K562 (cell line): ENCODE results near the gene HNF4A. TPM values are rescaled to one million over a fixed set of nuclear protein-coding genes. Genes with fewer than 3 reads are reported as not detected.

ENCODE experiments used
- ATAC-seq: fragments of 200-7000 bp; cut with Tn5 transposase; 3 replicates; pipeline ENCODE4 v1.9.1; 2020; ENCODE audit warnings: moderate library complexity
- BruUV-seq: library from RNA; stranded (reverse); fragments of 400-500 nt; replicated peaks from 2 replicates; lab custom pipeline; 2021; lab: Mats Ljungman, UMichigan
- CTCF ChIA-PET: fragments of 300-600 bp; formaldehyde crosslinking; extraction: SDS; loops from one replicate; lab custom pipeline; 2021; ENCODE audit warnings: low intra/inter-chr PET ratio; lab: Yijun Ruan, JAX
- POLR2A ChIA-PET: fragments of 300-600, 350-650 bp; sonication (Branson Sonifier 250); formaldehyde crosslinking; extraction: SDS; loops from one replicate; lab custom pipeline; 2021; ENCODE audit warnings: antibody characterized with exemption, inconsistent platforms; lab: Yijun Ruan, JAX
- DNase-seq, 4 experiments: peaks; one replicate each; pipeline versions ENCODE4 v3.0.0 to v3.0.0-alpha.2; 2011 to 2018; ENCODE audit warnings: low spot score in 3 of 4, mixed read lengths in 3 of 4; ENCODE audit errors: extremely low read depth in 1 of 4
- FAIRE-seq: peaks from 2 replicates; lab custom pipeline; 2011; peaks lifted over from hg19 to GRCh38; lab: Jason Lieb, UNC
- H2AFZ ChIP-seq: 2 replicates; pipeline ENCODE4 v1.6.0; 2011; ENCODE audit warnings: low read depth, low read length, control low read depth, inconsistent platforms
- H3K27ac ChIP-seq: fragments of 200-600 bp; 3 replicates; pipeline ENCODE4 v1.8.0; 2011; ENCODE audit warnings: low read depth, mild to moderate bottlenecking, control low read depth, inconsistent platforms, low read length, moderate library complexity, mixed read lengths; ENCODE audit errors: extremely low read depth
- H3K27me3 ChIP-seq, 2 experiments: fragments of 300-600 bp in 1 of 2; 2 replicates in 1 of 2; 3 replicates in 1 of 2; pipeline versions ENCODE4 v1.6.0 to v1.8.0; 2011; ENCODE audit warnings: inconsistent platforms in 2 of 2, low read length in 2 of 2, mild to moderate bottlenecking in 1 of 2, mixed read lengths in 1 of 2, moderate library complexity in 1 of 2; ENCODE audit not compliant: control insufficient read depth in 2 of 2, insufficient read depth in 2 of 2
- H3K36me3 ChIP-seq: fragments of 300-600 bp; 3 replicates; pipeline ENCODE4 v1.8.0; 2011; ENCODE audit warnings: mild to moderate bottlenecking, low read length, inconsistent platforms; ENCODE audit not compliant: control insufficient read depth, insufficient read depth
- H3K4me1 ChIP-seq, 2 experiments: fragments of 200-600 bp in 1 of 2; replicated peaks in 1 of 2; 2 replicates in 1 of 2; 3 replicates in 1 of 2; pipeline versions ENCODE4 v1.5.1 to v1.8.0; 2011; ENCODE audit warnings: inconsistent platforms in 2 of 2, low read length in 2 of 2, mild to moderate bottlenecking in 1 of 2, mixed read lengths in 1 of 2, moderate library complexity in 1 of 2; ENCODE audit not compliant: control insufficient read depth in 2 of 2, insufficient read depth in 2 of 2
- H3K4me2 ChIP-seq: 2 replicates; pipeline ENCODE4 v1.6.1; 2011; ENCODE audit warnings: low read length, control low read depth, inconsistent platforms, mixed read lengths; ENCODE audit not compliant: insufficient read depth
- H3K4me3 ChIP-seq: fragments of 200-600 bp; sonication (generic), shearing (Covaris generic); 2 replicates; pipeline ENCODE4 v1.5.1; 2016; ENCODE audit warnings: control low read depth, inconsistent platforms
- H3K79me2 ChIP-seq: fragments of 200-600 bp; 3 replicates; pipeline ENCODE4 v1.8.0; 2011; ENCODE audit warnings: low read length, inconsistent platforms; ENCODE audit not compliant: control insufficient read depth, insufficient read depth
- H3K9ac ChIP-seq, 2 experiments: 2 replicates each; pipeline versions ENCODE4 v1.6.0 to v1.6.1; 2011; ENCODE audit warnings: low read depth in 2 of 2, low read length in 2 of 2, control low read depth in 1 of 2, inconsistent platforms in 1 of 2, mild to moderate bottlenecking in 1 of 2, mixed read lengths in 1 of 2; ENCODE audit not compliant: insufficient read depth in 1 of 2
- H3K9me1 ChIP-seq: one replicate; pipeline ENCODE4 v1.6.0; 2011; ENCODE audit warnings: inconsistent platforms, mild to moderate bottlenecking, low read length, moderate library complexity; ENCODE audit not compliant: control insufficient read depth, insufficient read depth
- H3K9me3 ChIP-seq: replicated peaks from 2 replicates; pipeline ENCODE4 v1.5.1; 2011; ENCODE audit warnings: low read depth, low read length, inconsistent platforms; ENCODE audit not compliant: control insufficient read depth, insufficient read depth
- H4K20me1 ChIP-seq: replicated peaks from 2 replicates; pipeline ENCODE4 v1.6.1; 2011; ENCODE audit warnings: low read length, inconsistent platforms, mixed read lengths; ENCODE audit not compliant: control insufficient read depth, insufficient read depth
- NR2C1 ChIP-seq, 2 experiments: fragments of 450-650 bp; IDR thresholded peaks; 2 replicates each; pipeline ENCODE4 v1.6.1; 2017; ENCODE audit warnings: mild to moderate bottlenecking in 2 of 2, antibody characterized with exemption in 1 of 2, inconsistent platforms in 1 of 2, missing compliant biosample characterization in 1 of 2, missing genetic modification characterization in 1 of 2
- PML ChIP-seq: IDR thresholded peaks from 2 replicates; pipeline ENCODE4 v1.6.1; 2012; ENCODE audit warnings: low read length, inconsistent platforms
- TAF1 ChIP-seq: IDR thresholded peaks from 2 replicates; pipeline ENCODE4 v1.6.1; 2011; ENCODE audit warnings: mild to moderate bottlenecking, low read length, moderate library complexity; ENCODE audit not compliant: insufficient read depth, control insufficient read depth, severe bottlenecking; ENCODE audit errors: extremely low read depth
- ZNF436 ChIP-seq: fragments of 250-450, 450-650 bp; sonication (Bioruptor Pico); formaldehyde crosslinking; IDR thresholded peaks from 2 replicates; pipeline ENCODE4 v1.7.0; 2020; ENCODE audit warnings: mild to moderate bottlenecking
- ZNF511 ChIP-seq: sonication (generic); formaldehyde crosslinking; IDR thresholded peaks from 2 replicates; pipeline ENCODE4 v1.8.0; 2022; ENCODE audit warnings: mild to moderate bottlenecking, missing genetic modification reagents
- ZNF639 ChIP-seq, 2 experiments: fragments of 200-800 bp in 1 of 2; sonication (Bioruptor generic) in 1 of 2; sonication (generic) in 1 of 2; formaldehyde crosslinking in 1 of 2; IDR thresholded peaks in 1 of 2; conservative IDR thresholded peaks in 1 of 2; 2 replicates each; pipeline versions ENCODE4 v1.5.0 to v1.6.1; 2016 to 2020; ENCODE audit warnings: missing compliant biosample characterization in 1 of 2, missing genetic modification characterization in 1 of 2, missing genetic modification reagents in 1 of 2
- WGBS: fragments of 100-300 bp; shearing (Covaris generic); methylation state at CpG from one replicate; pipeline ENCODE4 v1.1.6; 2016; ENCODE audit warnings: low coverage, mixed read lengths; ENCODE audit not compliant: insufficient coverage; ENCODE audit errors: missing lambda C conversion rate; 5-methylcytosine and 5-hydroxymethylcytosine counted together
- in situ Hi-C: fragments of 300-500 bp; cut with MboI; formaldehyde crosslinking; loops from 4 replicates; pipeline ENCODE4 v1.15.0; 2018; ENCODE audit warnings: inconsistent platforms, mixed read lengths
- intact Hi-C: fragments of 100-400 bp; cut with micrococcal nuclease; formaldehyde crosslinking; loops from 2 replicates; pipeline ENCODE4 v1.14.2; 2022
- polyA plus RNA-seq, 8 experiments: library from polyadenylated mRNA; depleted of rRNA in 4 of 8; stranded (reverse) in 5 of 8; unstranded in 3 of 8; fragments of >200 nt; fragmentation: Nextera tagmentation in 2 of 8; fragmentation: Illumina TruSeq in 1 of 8; extraction: Ambion mirVana in 2 of 8; extraction: Trizol in 1 of 8; gene quantifications; 2 replicates each; pipeline versions ENCODE4 v1.2.1 to v1.2.3, GENCODE V29; 2011 to 2014; ENCODE audit warnings: inconsistent platforms in 1 of 8, missing spikeins in 1 of 8
- total RNA-seq, 7 experiments: library from RNA; depleted of rRNA in 6 of 7; stranded (reverse); fragments of >200 nt in 6 of 7; fragmentation: Illumina TruSeq in 2 of 7; extraction: Trizol in 2 of 7; gene quantifications; 2 replicates each; pipeline versions ENCODE4 v1.2.1 to v1.2.3, GENCODE V29; 2011 to 2021; ENCODE audit warnings: low replicate concordance in 1 of 7
- TF ChIP-seq, protein P1 (sequence below): fragments of 250-450 bp; sonication (Bioruptor Pico); IDR thresholded peaks from 2 replicates; pipeline ENCODE4 v1.4.0; 2020
- TF ChIP-seq, protein P2 (sequence below): fragments of 450-650 bp; formaldehyde crosslinking; IDR thresholded peaks from 2 replicates; pipeline ENCODE4 v1.4.0; 2020; ENCODE audit warnings: mild to moderate bottlenecking, moderate library complexity
- TF ChIP-seq, protein P3 (sequence below): IDR thresholded peaks from 2 replicates; pipeline ENCODE4 v1.6.1; 2011; ENCODE audit warnings: borderline replicate concordance, low read depth, mild to moderate bottlenecking, moderate library complexity, low read length; ENCODE audit not compliant: insufficient read depth, poor library complexity, severe bottlenecking

The HNF4A gene
- total and polyA plus RNA-seq, 9 of the 15 experiments (the other 6 are each of a cell fraction or from before 2014, with no cell fraction given), result 0.03 to 0.27 (median 0.08) TPM; not detected in 5

- peaks cover 17 to 22% of the 10 kb centered on the region in 2 experiments; a peak in 4 of 5 replicates for H3K4me1 ChIP-seq
- DNase-seq (peak; percentile 94 to 98 (median 96)), FAIRE-seq (peak; percentile 89), ATAC-seq (peak; percentile 98)
- under 1% methylated on average over 29 of the region's 55 CpGs for WGBS
- peaks cover 7% of the 10 kb centered on the region; the same call in 1 of the 3 replicates for H3K36me3 ChIP-seq
- peaks cover 14% of the 10 kb centered on the region; the same call in 1 of the 3 replicates for H3K79me2 ChIP-seq
- H2AFZ ChIP-seq, result peak within 1 kb of the TSS; percentile 87
- H3K27me3 ChIP-seq, result no peaks in the 10 kb centered on the region; a peak in 1 of 5 replicates
- no peaks in the 10 kb centered on the region for H4K20me1 ChIP-seq
- peak within 1 kb of the TSS; percentile 77 to 94 for H3K9ac ChIP-seq
- ChIA-PET POLR2A (interaction anchor here (0.5 to 1.6 kb wide), 6 partner anchors 9 to 203 kb away, joined by 3 to 7 read pairs (median 4); partner anchors contain the start of gene SERINC3), CTCF (interaction anchor here (1.9 kb wide), 1 partner anchor 134 kb away, joined by 14 read pairs; no protein-coding TSS in a partner anchor)
- BruUV-seq, result TSS peak; percentile 69
- H3K27ac ChIP-seq, result peak within 1 kb of the TSS; percentile 77
- no peaks in the 10 kb centered on the region for H3K9me3 ChIP-seq
- peak within 1 kb of the TSS; percentile 87 for H3K4me2 ChIP-seq
- peak within 1 kb of the TSS; percentile 68 for H3K4me3 ChIP-seq
- no peaks in the 10 kb centered on the region for H3K9me1 ChIP-seq
- intact Hi-C loops, result loop anchor here (2.0 kb wide), 1 partner anchor 135 kb away; no protein-coding TSS in a partner anchor
- in situ Hi-C loops, result no loop called here
- TF ChIP-seq, protein P1, sequence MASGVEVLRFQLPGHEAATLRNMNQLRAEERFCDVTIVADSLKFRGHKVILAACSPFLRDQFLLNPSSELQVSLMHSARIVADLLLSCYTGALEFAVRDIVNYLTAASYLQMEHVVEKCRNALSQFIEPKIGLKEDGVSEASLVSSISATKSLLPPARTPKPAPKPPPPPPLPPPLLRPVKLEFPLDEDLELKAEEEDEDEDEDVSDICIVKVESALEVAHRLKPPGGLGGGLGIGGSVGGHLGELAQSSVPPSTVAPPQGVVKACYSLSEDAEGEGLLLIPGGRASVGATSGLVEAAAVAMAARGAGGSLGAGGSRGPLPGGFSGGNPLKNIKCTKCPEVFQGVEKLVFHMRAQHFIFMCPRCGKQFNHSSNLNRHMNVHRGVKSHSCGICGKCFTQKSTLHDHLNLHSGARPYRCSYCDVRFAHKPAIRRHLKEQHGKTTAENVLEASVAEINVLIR (CRISPR knock-in tag), result peak; percentile 88
- TF ChIP-seq TAF1 (peak; percentile 87), ZNF436 (CRISPR knock-in tag) (no peak), NR2C1 (IDR thresholded peaks at IDR 0.05) (no peak), NR2C1 (tag; IDR thresholded peaks at IDR 0.05) (no peak), ZNF511 (CRISPR knock-in tag) (peak; percentile 72; the same call in 1 of the 2 replicates), ZNF639 (CRISPR knock-in tag; conservative IDR thresholded peaks at IDR 0.05 in 1 of 2, IDR thresholded peaks at IDR 0.05 in 1 of 2) (peak in 1 of 2 experiments; percentile 52; a peak in 1 of 4 replicates), PML (peak; percentile 89)
- TF ChIP-seq, protein P2, sequence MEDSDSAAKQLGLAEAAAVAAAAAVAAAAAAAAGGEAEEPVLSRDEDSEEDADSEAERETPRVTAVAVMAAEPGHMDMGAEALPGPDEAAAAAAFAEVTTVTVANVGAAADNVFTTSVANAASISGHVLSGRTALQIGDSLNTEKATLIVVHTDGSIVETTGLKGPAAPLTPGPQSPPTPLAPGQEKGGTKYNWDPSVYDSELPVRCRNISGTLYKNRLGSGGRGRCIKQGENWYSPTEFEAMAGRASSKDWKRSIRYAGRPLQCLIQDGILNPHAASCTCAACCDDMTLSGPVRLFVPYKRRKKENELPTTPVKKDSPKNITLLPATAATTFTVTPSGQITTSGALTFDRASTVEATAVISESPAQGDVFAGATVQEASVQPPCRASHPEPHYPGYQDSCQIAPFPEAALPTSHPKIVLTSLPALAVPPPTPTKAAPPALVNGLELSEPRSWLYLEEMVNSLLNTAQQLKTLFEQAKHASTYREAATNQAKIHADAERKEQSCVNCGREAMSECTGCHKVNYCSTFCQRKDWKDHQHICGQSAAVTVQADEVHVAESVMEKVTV (CRISPR knock-in tag), result no peak
- TF ChIP-seq, protein P3, sequence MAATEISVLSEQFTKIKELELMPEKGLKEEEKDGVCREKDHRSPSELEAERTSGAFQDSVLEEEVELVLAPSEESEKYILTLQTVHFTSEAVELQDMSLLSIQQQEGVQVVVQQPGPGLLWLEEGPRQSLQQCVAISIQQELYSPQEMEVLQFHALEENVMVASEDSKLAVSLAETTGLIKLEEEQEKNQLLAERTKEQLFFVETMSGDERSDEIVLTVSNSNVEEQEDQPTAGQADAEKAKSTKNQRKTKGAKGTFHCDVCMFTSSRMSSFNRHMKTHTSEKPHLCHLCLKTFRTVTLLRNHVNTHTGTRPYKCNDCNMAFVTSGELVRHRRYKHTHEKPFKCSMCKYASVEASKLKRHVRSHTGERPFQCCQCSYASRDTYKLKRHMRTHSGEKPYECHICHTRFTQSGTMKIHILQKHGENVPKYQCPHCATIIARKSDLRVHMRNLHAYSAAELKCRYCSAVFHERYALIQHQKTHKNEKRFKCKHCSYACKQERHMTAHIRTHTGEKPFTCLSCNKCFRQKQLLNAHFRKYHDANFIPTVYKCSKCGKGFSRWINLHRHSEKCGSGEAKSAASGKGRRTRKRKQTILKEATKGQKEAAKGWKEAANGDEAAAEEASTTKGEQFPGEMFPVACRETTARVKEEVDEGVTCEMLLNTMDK, result peak; percentile 48
Measured at GRCh38 chr20:44475694-44476560, 120.4 kb downstream of the HNF4A start, which contains the start of gene TTPAL. TSS of gene TTPAL (plus strand) at chr20:44475874. CDS start at chr20:44480000, 4,126 bp downstream.
